Erythroblast (primary cell): Measurements from ENCODE around the gene ZNF592.

Experiments
- GATA1 ChIP-seq: IDR thresholded peaks from 2 replicates; pipeline ENCODE4 v1.6.1; 2011; ENCODE audit warnings: low read depth, mild to moderate bottlenecking, control low read depth, low read length, moderate library complexity
- POLR2A ChIP-seq: IDR thresholded peaks from 2 replicates; pipeline ENCODE4 v1.6.1; 2011; ENCODE audit warnings: mild to moderate bottlenecking, low read length

GRCh38 chr15:84798436-84798946 lies 50.1 kb downstream of the ZNF592 start:
- TF ChIP-seq POLR2A (no peak), GATA1 (no peak)
